ENCODE data around the gene SPOPL.

- no peak for TF ChIP-seq TAF1 (IDR thresholded peaks at IDR 0.05; ENCODE audit: low read depth)
- no peak for TF ChIP-seq YY1 (IDR thresholded peaks at IDR 0.05; ENCODE audit: low read depth)
- TF ChIP-seq CREB1 (IDR thresholded peaks at IDR 0.05; ENCODE audit: low read depth), result no peak
- no peak for TF ChIP-seq EP300 (IDR thresholded peaks at IDR 0.05; ENCODE audit: borderline replicate concordance)
- TF ChIP-seq USF1 (IDR thresholded peaks at IDR 0.05), result no peak
- TF ChIP-seq REST (IDR thresholded peaks at IDR 0.05; ENCODE audit: low read depth), result no peak
- no peak for TF ChIP-seq RAD21 (IDR thresholded peaks at IDR 0.05; ENCODE audit: low read depth)
- TF ChIP-seq MAX (IDR thresholded peaks at IDR 0.05), result no peak
- TF ChIP-seq CEBPB (IDR thresholded peaks at IDR 0.05), result no peak
Observed at GRCh38 chr2:138453815-138454214, 47.8 kb upstream of the SPOPL start.
